ENCODE measurements around the gene ZCCHC3.

Gene ZCCHC3

GRCh38 chr20:347317-347639, 49.9 kb downstream of the ZCCHC3 start:
- DNase-seq: no peak

GRCh38 chr20:347640-348484, 50.5 kb downstream of the ZCCHC3 start:
- DNase-seq: peak; percentile 58 to 64

- no peak for DNase-seq
Observed at GRCh38 chr20:348972-349841, 51.8 kb downstream of the ZCCHC3 start.
